Activated CD4-positive, alpha-beta T cell treated with anti-CD3 and anti-CD28 coated beads for 48 hours (primary cell): Measurements from ENCODE around the gene TNIP1.

Experiments
- DNase-seq: peaks from one replicate; pipeline ENCODE4 v3.0.0-alpha.2; 2020

The TNIP1 gene

DNA sequence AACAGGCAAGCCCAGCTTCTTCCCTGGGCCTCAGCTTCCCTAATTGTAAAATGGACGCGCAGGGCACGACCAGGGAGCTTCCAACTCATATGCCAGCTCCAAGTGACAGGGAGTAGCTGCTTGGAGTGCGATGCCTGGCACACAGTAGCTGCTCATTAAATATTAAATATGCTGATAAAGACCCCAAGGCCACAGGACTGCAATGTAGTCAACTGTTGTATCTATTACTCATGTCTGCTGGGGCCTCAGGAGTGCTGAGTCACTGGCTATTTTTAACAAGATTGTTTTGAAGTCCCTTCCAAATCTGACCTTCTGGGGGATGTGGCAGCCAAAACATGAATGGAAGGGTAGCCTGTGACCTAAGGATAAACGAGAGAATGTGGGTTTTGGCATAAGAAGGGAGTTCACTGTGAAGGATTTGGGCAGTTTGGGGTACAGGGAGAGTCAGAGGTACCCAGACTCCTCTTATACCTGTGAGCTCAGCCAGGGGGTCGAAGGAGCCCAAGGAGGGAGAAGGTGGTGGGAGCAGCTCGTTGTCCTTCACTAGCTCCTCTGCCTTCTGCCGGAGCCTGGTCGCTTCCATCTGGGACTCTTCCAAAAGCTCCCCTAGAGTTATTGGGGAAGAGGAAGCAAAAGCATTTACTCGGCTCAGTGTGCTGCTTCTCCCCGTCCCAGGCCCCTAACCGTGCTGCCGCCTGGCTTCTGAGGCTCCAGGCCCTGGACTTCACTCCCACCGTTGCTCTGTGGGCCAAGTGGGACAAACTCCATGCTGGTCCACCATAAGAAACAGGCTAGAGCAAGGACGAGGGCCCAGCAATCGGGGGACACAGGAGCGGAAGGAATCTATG, 17.5 kb downstream of the TNIP1 start:
- DNase-seq = no peak

GRCh38 chr5:151062405-151063141, 18.3 kb downstream of the TNIP1 start:
- no peak for DNase-seq

DNA sequence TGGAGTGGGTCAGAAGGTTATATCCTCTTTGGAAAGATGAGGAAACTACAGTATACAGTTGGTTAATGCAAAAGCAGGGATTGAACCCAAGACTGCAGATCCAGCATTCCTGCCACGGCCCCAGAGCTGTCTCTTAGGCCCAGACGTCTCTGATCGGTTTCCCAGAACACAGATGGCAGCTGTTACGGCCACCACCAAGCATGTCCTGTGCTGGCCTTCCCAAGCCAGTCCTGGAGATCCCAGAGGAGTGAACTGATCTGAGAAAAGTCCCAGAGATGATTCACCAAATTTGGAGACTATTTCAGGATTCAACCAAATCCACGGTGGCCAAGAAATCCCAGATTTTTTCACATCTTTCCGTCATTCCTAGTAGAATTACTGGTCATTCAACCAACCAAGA, 20.1 kb downstream of the TNIP1 start:
- no peak for DNase-seq

DNA sequence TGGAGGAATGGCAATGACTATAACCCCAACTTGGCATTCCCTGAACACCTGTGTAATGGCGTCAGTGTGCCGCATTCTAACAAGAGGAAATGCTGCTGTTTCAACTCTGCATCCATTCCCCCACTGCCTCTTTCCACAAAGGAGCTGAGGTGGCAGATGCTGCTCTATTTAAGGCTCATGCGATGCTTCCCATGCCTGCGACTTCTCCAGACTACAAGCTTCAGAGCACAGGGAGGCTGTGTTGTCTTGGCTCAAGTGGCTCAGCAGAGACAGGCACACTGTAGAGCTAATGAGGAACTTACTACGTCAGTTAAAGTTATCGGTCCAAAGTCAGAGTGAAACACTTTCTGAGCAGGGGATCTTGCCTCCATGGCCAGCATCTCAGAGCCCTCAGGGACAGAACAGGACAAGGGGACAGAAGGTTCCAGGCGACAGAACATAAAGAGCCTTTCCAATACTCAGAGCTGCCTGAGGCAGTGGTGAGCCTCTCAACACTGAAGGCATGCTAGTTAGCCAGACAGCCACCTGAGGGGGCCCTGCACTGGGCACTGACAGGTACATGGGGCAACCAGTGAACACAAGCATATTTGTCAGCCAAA, 21.8 kb downstream of the TNIP1 start:
- DNase-seq = no peak

DNA sequence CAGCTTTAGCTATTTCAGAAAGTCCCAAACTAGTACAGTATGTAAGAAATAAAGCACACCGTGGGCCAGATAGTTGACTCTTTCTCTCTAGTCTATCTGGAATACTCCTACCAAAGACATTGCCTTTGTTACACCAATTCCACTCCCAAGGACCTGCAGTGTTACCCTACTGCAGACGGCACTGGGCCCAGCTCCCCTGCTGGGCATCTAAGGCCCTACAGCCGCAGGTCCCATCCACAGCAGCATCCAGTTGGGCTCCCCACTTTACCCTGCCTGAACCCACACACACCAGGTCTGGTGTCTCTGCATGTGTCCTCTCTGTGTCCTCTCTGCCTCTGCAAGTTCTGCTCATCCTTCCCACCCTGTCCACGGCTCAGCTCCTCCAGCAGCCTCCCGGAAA, 22.5 kb downstream of the TNIP1 start:
- no peak for DNase-seq

DNA sequence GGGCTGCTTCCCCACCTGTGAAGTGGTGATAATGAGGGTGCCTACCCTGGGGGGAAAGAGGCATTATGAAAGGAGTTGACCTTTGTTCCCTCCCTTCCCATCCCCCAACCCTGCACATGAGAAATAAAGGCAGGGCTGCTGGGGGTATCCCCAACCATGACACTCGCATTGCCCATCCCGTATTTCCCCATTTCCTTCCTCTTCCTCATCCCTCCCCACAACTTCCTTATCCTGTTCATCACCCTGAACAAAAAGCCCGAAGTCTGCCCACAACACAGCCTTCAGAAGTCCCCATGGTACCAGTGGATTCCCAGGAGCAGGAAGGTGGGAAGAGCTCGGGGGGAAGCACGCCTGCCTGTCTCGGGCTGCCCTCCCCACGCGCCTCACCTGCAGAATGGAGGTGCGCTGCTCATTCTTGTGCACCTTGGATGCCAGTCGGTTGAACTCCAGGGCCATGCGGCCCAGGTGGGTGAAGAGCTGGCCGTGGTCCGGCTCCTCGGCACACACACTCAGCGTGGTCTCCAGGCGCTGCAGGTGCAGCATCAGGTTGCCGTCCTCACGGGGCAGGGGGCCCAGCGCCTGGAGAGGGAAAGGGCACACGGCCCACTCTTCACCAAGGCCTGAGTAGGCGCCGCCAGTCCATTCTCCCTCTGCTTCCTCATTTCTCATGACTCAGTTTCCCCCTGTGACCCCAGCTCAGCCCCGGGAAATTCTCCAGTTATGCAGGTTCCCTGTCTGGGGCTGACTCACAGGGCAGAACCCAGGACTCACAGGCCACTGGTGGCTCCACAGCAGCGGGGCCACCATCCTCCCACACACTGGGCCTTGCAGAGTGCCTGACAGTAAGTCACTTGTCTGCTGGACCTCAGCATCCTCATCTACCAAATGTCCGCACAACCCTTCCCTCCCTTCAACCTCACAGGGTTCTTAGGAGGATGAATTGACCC, 24.2 kb downstream of the TNIP1 start:
- DNase-seq = no peak

GRCh38 chr5:151055336-151055735, 25.5 kb downstream of the TNIP1 start:
- DNase-seq = no peak

- no peak for DNase-seq
Measured at GRCh38 chr5:151054709-151055108, 26.1 kb downstream of the TNIP1 start.

DNA sequence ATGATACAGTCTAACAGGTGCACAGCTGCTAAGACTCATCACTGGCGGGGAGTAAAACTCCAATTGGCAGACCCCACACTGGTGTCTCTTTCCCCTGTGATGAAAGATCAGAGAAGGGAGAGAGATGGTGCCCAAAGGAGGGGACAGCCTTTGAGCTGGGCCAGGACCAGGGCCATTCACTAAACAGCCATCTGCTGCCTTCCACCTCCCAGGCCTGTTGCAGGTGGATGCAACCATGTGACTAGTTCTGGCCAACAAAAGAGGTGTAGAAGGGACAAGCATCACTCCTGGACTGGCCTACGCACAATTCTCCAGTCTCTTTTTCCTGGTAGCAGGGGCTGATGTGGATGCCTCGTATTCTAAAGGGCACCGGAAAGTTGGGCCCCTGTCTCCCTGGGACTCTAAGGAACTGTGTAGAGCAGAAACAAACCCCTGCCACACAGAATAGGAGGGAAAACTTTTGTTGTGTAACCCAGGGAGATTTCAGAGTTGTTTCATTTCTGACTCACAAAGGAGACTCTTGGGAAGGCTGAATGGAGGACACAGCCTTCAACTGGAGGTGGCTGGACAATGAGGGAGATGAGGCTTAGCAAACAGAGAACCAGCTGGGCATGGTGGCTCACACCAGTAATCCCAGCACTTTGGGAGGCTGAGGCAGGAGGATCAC, 26.9 kb downstream of the TNIP1 start:
- no peak for DNase-seq

GRCh38 chr5:151052836-151053235, 28.0 kb downstream of the TNIP1 start:
- no peak for DNase-seq

DNA sequence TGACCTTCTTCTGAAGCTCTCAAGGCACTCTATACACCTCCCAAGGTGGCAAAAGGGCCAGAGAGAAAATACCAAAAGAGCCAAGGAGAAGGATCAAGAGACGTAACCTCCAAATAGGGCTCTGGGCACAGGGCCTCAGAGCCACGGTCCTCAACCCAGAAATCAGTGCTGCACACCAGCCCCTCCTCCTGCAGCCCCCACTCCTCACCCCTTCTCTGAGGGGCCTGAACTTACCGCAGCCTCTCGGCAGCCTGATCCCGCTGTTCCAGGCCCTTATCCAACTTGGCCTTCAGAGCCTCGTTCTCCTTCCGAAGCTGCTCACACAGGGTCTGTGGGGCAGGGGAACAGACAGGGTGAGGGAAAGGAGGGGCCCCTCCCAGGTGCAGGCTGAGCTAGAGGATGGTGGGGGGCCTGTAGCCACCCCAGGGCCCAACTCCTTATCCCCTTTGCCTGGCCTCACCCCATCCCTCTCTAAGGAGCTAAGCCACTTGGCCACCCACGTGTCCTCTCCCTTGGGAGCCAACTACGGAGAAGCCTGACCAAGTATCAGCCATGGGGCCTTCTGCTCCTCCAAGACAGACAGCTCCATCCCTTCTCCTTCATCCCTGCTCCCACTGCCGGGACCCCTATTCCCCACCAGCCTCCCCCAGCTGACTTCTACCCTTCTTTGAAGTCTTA, 28.8 kb downstream of the TNIP1 start:
- no peak for DNase-seq

DNA sequence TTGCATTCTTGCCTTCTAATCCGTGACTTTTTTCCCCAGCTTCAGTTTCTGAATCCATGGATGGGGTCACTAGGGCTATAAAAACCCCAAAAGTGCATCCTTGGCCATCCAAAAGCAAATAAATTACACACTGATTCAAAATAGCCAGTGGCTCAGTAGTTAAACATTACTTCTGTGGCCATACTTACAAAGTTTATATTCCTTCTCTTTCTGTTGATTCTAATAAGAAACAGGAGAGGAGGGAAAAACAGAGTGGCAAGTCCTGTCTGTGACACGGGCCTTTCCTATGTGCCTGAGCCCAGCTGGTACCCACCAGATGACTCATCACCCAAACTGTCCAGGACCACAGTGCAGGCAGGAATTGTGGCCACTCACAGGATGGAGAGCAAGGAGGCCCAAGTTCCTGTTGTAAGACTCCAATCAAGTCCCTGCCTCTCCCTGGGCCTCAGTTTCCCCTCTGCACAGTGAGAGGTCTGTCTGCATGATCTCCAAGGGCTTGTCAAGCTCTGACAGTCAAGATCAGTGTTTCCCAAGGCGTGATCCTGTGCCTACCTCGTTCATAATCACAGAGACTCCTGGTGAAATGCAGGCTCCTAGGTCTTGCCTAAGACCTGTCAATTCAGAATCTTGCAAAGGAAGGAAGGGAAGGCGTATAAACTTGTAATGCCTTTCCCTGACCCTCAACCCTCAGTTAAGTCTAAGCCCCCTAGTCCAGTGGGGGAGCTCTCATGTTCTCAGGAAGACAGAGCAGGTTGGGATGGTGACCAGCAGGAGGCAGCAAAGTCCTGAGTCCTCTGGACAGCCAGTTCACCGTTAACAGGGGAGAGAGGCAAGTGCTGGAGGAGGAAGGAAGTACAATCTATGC, 29.5 kb downstream of the TNIP1 start:
- DNase-seq = peak; percentile 78

GRCh38 chr5:151048526-151048925, 32.3 kb downstream of the TNIP1 start:
- no peak for DNase-seq

DNA sequence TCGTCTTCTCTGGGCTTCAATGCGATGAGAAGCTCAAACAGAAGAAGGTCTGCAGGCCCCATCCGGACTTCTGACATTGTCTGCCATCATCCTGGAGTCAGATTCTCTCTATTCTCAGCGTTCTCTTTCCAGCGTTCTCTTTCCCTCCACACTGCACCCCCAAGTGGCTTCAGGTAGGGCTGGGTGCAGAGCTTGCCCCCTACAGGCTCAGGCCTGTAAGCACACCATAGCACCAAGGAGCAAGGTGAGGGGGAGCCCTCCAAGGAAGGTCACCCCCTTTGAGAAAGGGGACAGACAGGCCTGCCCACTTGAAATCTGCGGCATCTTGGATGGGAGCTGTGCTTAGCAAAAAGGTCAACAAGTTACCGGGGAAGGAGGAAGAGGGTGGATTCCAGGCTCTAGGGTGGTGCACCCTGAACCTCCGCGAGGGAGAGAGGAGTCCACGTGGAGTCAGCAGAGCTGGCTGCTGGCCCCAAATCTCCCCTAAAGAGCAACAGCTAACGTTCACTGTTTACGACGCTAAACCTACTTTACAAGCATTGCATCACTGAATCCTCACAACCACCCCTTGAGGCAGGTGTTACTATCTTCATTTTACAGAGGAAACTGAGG, 32.9 kb downstream of the TNIP1 start:
- peak; percentile 35 for DNase-seq

- DNase-seq = no peak
Measured at GRCh38 chr5:151042453-151043093, 38.3 kb downstream of the TNIP1 start.

DNA sequence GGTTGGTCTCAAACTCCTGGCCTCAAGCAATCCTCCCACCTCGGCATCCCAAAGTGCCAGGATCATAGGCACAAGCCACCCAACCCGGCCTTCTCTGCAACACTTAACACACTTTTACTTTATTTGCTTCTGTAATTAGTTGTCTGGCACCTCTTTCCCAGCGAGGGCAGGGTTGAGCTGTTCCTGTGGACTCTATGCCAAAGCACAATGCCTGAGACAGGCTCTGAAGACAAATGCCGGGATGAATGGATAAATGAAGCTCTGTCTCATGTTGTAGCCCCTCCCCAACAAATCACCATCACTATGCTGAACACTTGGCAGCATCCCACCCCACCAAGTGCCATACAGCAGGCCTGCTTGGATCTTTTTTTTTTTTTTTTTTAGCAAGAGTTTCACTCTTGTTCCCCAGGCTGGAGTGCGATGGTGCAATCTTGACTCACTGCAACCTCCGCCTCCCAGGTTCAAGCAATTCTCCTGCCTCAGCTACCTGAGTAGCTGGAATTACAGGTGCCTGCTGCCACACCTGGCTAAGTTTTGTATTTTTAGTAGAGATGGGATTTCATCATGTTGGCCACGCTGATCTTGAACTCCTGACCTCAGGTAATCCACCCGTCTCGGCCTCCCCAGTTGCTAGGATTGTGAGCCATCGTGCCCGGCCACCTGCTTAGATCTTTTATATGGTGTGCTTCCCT, 39.1 kb downstream of the TNIP1 start:
- DNase-seq = no peak

DNA sequence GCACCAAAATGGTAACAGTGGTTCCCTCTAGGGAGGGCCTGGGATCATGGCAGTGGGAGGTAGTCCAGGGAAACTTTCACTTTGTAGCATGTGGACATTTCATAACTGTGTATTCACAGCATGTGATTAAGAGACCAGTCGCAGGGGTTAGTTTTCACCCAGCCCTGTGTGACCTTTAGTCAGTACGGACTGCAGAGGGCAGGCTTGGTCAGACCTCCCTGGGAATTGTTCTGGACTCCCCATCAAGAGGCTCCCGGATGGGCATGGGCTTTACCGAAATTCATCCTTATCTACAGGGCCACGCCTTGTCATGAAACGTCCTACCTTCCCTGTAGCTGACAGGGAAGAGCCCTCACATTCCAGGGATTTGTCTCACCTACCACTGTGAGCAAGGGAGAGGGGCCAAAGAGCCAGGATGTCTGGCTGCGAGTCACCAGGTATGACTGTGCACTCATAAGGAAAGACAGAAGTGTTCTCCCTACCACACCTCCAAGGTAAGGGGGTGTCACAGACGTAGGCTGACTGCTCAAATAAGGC, 40.6 kb downstream of the TNIP1 start:
- no peak for DNase-seq

DNA sequence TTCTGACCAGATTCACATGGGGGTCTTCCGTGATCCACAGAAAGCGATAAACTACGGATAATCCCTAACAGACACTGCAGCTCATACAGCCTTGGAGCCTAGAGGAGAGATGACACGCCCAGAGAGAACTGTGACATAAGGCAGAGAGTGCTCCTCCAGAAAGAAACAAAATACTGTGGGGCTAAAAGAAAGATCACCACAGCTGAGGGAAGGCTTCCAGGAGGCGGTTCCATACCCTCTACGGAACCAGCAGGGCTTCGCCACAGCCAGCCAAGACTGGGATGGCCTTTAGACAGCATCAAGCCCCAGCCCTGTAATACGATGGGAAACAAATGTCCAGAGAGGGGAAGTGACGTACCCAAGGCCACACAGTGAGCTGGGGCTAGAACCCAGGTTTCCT, 41.2 kb downstream of the TNIP1 start:
- DNase-seq = no peak

GRCh38 chr5:151038801-151039238, 42.0 kb downstream of the TNIP1 start:
- DNase-seq = peak; percentile 54
